Activated naive CD4-positive, alpha-beta T cell treated with anti-CD3 and anti-CD28 coated beads, Interleukin-2, amount 10 ng/mL, durations not matched to agents 7 days and 5 days (primary cell): Measurements from ENCODE around the gene DAP3.
"Not testable (repeated sequence)": the region's sequence is repeated elsewhere in the genome, so short reads cannot be mapped to it uniquely, and the experiment has no call there.

Experiments used
- CTCF ChIA-PET: fragments of 350-600 bp; sonication (Branson Sonifier 250); formaldehyde crosslinking; loops from one replicate; lab custom pipeline; 2021; ENCODE audit warnings: antibody characterized with exemption; lab: Charles Lee
- DNase-seq: peaks from one replicate; pipeline ENCODE4 v3.0.0-alpha.2; 2020
- H3K27ac Mint-ChIP-seq: one replicate; pipeline ENCODE4 v1.8.0; 2021; ENCODE audit warnings: mild to moderate bottlenecking, moderate library complexity, mixed read lengths
- H3K27me3 Mint-ChIP-seq: one replicate; pipeline ENCODE4 v1.8.0; 2021; ENCODE audit warnings: mild to moderate bottlenecking, mixed read lengths
- H3K36me3 Mint-ChIP-seq: one replicate; pipeline ENCODE4 v1.8.0; 2021; ENCODE audit warnings: mixed read lengths
- H3K4me1 Mint-ChIP-seq: one replicate; pipeline ENCODE4 v1.8.0; 2021; ENCODE audit warnings: mixed read lengths
- H3K4me3 Mint-ChIP-seq: one replicate; pipeline ENCODE4 v1.8.0; 2021; ENCODE audit warnings: mild to moderate bottlenecking, moderate library complexity, mixed read lengths
- H3K9me3 Mint-ChIP-seq: one replicate; pipeline ENCODE4 v1.8.0; 2021; ENCODE audit warnings: mixed read lengths

The DAP3 gene

DNA sequence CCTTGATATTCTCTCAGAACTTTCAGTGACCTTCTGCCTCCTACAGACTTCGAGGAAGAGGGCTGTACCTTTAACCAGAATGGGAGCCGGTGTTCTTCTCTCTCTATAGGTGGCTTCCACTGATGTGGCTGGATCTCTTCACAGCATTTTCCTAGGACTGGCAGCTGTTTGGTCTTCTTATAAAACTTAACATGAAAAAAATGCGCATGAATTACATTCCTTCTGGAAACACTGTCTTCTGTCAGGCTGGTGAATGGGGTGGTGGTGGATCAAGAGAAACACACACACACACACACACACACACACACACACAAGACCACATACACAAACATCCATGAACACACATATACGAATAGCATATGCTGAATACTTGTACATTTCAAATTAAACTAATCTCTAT lies 27.7 kb upstream of the DAP3 start:
- H3K27me3 Mint-ChIP-seq, H3K4me1 Mint-ChIP-seq, H3K27ac Mint-ChIP-seq, DNase-seq, H3K4me3 Mint-ChIP-seq, H3K9me3 Mint-ChIP-seq, CTCF ChIA-PET: not testable (repeated sequence)
- H3K36me3 Mint-ChIP-seq, result peaks cover 60% of the 10 kb centered on the region

DNA sequence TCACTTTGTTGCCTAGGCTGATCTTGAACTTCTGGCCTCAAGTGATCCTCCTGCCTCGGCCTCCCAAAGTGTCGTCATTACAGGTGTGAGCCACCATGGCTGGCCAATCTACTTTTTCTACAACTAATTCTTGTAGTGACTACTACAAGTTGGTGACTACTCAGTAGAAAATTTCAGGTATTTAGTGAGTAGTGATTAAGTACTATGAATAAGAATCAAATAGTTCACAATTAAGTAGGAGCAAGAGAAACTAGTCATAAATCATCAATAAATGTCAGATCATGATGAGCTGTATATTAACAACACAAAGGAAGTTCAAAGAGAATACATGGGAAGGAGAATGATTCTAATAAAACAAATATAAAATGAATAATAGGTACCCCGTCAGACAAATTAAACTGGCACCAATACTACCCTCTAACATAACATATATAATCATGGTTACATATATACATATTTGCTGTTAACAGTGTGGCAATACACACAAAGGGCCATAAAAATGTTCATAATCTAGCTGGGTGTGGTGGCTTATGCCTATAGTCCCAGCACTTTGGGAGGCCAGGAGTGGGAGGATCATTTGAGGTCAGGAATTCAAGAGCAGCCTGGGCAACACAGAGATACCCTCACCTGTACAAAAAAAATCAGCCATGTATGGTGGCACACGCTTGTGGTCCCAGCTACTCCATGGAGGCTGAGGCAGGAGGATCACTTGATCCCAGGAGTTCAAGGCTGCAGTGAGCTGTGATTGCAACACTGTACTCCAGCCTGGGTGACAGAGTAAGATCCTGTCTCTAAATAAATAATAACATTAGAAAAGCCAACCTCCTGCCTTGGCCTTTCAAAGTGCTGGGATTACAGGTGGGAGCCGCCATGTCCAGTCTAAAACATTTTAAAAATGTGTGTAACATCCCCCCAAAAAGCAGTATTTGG lies 19.4 kb upstream of the DAP3 start:
- H3K4me1 Mint-ChIP-seq, result no peaks in the 10 kb centered on the region
- CTCF ChIA-PET, result no interaction called here

DNA sequence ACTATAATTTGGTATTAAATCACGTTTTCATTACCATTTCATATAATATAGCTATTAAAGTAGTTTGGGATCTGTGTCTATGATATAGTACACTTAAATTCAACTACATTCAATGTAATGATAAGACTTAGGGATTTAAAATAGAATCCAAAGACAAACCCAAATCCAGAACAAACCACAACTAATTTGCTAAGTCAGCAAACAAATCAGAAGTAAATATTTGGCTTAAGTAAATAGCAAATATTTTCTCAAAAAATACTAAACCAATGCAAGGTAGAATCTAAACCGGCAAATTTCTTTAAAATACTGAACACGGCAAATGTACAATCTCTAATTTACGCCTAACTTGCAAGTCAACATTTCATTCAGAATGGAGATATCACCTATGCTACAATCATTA lies 17.1 kb upstream of the DAP3 start:
- DNase-seq, result no peak
- Mint-ChIP-seq H3K4me3 (no peak overlapping the region), H3K27me3 (no peaks in the 10 kb centered on the region), H3K36me3 (peaks cover 69% of the 10 kb centered on the region), H3K9me3 (no peaks in the 10 kb centered on the region), H3K4me1 (no peaks in the 10 kb centered on the region), H3K27ac (no peak overlapping the region)
- CTCF ChIA-PET, result no interaction called here

More for the DNA sequence above, 19.4 kb upstream of the DAP3 start:
- H3K27me3 Mint-ChIP-seq, result no peaks in the 10 kb centered on the region
- H3K9me3 Mint-ChIP-seq, result no peaks in the 10 kb centered on the region
- no peak overlapping the region for H3K27ac Mint-ChIP-seq
- H3K4me3 Mint-ChIP-seq, result no peak overlapping the region
- no peak for DNase-seq
- peaks cover 61% of the 10 kb centered on the region for H3K36me3 Mint-ChIP-seq

DNA sequence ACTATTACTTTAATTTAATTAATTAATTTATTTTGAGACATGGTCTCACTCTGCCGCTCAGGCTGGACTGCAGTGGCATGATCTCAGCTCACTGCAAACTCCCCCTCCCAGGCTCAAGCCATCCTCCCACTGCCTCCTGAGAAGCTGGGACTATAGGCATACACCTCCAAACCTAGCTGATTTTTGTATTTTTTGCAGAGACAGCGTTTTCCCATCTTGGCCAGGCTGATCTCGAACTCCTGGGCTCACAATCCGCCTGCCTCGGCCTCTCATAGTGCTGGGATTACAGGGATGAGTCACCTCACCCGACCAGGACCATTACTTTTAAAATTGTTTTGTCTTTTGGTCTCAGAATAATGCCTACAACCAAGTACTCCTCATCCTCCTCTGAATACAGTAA lies 15.9 kb upstream of the DAP3 start:
- H3K27ac Mint-ChIP-seq, result peak overlapping the region; percentile 42
- no peak for DNase-seq
- no peaks in the 10 kb centered on the region for H3K4me1 Mint-ChIP-seq
- no peaks in the 10 kb centered on the region for H3K9me3 Mint-ChIP-seq
- H3K36me3 Mint-ChIP-seq, result peaks cover 70% of the 10 kb centered on the region
- H3K27me3 Mint-ChIP-seq, result no peaks in the 10 kb centered on the region
- CTCF ChIA-PET, result no interaction called here
- H3K4me3 Mint-ChIP-seq, result no peak overlapping the region

DNA sequence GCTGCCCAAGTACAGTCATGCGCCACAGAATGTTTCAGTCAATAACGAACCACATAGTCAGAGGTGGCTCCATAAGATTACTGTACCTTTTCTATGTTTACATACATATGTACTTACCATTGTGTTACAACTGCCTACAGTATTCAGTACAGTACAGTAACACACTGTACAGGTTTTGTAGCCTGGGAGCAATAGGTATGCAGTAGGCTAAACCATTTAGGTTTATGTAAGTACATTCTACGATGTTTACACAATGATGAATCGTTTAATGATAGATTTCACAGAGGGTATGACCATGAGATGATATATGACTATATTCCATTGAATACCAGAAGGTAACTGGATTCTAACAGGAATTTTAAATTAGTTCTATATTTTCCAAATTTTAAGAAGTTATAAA lies 10.9 kb upstream of the DAP3 start:
- CTCF ChIA-PET, result no interaction called here
- Mint-ChIP-seq H3K4me1 (peaks cover 11% of the 10 kb centered on the region), H3K27ac (no peak overlapping the region), H3K36me3 (peaks cover 55% of the 10 kb centered on the region), H3K4me3 (no peak overlapping the region), H3K27me3 (no peaks in the 10 kb centered on the region), H3K9me3 (no peaks in the 10 kb centered on the region)
- no peak for DNase-seq

DNA sequence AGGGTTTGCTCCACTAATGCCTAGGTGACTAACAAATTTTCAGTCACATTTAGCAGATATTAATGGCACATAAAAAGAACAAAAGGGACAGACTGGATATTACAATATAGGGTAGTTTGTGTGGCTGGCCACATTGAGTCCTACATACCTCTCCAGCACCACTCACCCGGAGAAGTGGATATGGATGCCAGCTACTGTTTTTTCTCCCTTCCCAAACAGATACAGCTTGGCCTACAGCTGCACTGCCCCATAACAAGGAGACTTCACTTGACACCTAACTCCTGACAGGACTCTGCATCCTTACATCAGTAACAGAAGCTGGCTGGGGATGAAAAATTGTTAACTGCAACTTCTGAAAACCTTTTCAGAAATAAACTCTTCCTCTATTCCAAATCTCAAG lies 9.9 kb upstream of the DAP3 start:
- H3K9me3 Mint-ChIP-seq, H3K4me3 Mint-ChIP-seq, H3K27ac Mint-ChIP-seq, DNase-seq, CTCF ChIA-PET, H3K27me3 Mint-ChIP-seq: not testable (repeated sequence)
- H3K4me1 Mint-ChIP-seq, result peaks cover 18% of the 10 kb centered on the region
- H3K36me3 Mint-ChIP-seq, result peaks cover 59% of the 10 kb centered on the region

DNA sequence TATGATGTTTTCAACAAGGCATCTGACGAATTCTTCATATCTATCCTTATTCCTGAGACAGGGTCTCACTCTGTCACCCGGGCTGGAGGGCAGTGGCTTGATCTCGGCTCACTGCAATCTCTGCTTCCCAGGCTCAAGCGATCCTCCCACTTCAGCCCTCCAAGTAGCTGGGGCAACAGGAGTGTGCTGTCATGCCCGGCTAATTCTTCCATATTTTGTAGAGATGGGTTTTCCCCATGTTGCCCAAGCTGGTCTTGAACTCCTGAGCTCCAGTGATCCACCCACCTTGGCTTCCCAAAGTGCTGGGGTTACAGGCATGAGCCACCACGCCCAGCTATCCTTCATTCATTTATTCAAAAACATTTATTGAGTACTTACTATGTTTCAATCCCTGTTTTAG lies 8.4 kb upstream of the DAP3 start:
- H3K4me3 Mint-ChIP-seq, result no peak overlapping the region
- peaks cover 34% of the 10 kb centered on the region for H3K4me1 Mint-ChIP-seq
- no peak for DNase-seq
- no peaks in the 10 kb centered on the region for H3K27me3 Mint-ChIP-seq
- no peak overlapping the region for H3K27ac Mint-ChIP-seq
- CTCF ChIA-PET, result no interaction called here
- no peaks in the 10 kb centered on the region for H3K9me3 Mint-ChIP-seq
- H3K36me3 Mint-ChIP-seq, result peaks cover 61% of the 10 kb centered on the region

DNA sequence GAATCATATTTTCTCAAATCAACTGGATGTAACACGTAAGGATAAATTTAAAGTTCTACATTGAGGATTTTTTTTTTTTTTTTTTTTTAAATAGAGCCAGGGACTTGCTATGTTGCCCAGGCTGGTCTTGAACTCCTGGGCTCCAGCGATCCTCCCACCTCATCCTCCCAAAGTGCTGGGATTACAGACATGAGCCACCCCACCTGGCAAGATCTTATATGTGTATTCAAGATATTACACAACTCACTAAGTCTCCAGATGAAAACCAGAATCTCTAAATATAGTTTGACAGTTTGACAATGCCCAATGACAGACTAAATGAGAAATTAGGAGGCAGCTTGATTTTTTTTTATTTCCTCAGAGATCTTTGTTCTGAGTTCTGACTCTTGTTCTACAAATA lies 7.1 kb upstream of the DAP3 start:
- H3K9me3 Mint-ChIP-seq, result no peaks in the 10 kb centered on the region
- H3K4me1 Mint-ChIP-seq, result peaks cover 44% of the 10 kb centered on the region
- H3K4me3 Mint-ChIP-seq, result no peak overlapping the region
- no peak for DNase-seq
- no peaks in the 10 kb centered on the region for H3K27me3 Mint-ChIP-seq
- CTCF ChIA-PET, result interaction anchor here (0.7 kb wide), 1 partner anchor 303 kb away, joined by 4 read pairs; no protein-coding TSS in a partner anchor
- H3K36me3 Mint-ChIP-seq, result peaks cover 60% of the 10 kb centered on the region
- no peak overlapping the region for H3K27ac Mint-ChIP-seq

DNA sequence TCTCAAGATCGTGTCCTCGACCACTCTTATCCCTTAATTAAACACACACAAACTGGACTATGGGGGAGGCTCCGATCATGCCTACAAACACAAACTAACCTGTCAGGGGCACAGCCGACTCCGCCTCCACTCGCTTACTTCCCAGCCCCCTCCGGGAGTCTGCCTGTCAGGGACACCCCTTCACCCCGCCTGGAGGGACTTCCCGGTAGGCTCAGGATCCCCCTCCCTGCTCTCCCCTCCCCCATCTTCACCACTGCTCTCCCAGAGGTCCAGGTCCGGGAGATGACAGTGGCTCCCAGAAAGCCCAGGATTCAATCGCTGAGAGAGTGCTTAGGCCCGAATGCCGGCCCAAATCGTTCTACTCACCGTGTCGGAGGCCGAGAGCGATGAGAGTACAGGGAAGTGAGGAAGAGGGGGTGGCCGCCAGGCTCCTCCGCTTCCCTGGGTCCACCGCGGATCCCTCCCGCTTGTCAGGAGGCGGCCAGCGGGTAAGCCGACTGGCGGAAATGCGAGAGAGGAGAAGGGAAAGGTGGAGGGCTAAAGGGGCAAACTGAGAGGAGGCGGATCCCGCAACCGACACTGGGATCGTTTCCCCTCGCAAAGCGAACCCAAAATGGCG lies 1.1 kb upstream of the DAP3 start:
- DNase-seq, H3K27me3 Mint-ChIP-seq, CTCF ChIA-PET, H3K9me3 Mint-ChIP-seq: not testable (repeated sequence)
- Mint-ChIP-seq H3K4me1 (peaks cover 61% of the 10 kb centered on the region), H3K36me3 (peaks cover 53% of the 10 kb centered on the region), H3K4me3 (peak overlapping the region; percentile 97), H3K27ac (peak overlapping the region; percentile 97)

DNA sequence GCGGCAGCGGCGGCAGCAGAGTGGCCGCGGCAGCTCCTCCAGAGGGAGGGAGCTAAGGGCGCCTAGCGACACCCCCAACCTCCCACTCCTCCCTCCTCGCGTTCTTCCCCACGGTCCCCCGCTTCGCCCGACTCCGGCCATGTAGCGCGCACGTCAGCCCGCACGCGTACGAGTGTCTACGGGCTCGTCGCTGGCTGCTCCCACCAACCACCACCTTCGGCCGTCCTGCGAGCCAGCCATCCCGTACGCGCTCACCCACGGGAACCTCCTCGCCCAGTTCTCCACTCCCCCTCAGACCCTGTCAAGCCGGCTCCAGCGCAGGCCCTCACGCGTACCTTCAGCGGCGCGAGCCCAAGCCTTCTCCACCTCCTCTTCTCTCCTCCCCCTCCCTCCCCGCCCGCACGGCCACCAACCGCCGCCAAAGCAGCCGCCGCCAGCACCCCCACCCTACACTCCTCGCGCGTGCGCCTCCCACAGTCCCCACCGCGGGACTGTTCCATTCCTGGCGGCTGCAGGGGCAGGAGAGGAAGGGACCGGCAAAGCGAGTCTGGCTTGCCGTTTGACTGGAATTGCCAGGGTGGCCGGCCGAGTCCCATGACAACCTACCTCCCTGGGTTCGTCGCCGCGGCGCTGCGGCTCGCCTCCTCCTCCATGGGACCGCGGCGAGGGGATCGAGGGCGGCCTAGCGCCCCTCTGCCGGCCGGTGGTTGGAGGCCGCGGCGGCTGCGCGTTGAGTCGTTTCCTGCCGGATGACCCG lies 389 bp upstream of the DAP3 start, which contains the start of gene YY1AP1:
Gene YY1AP1 (minus strand): TSS at position 451 of the 757 bp plus-strand sequence. CDS start 8,338 bp downstream, outside the sequence.
- Mint-ChIP-seq H3K27me3 (peaks cover 7% of the 10 kb centered on the region), H3K4me3 (peak within 1 kb of the TSS; percentile 97), H3K4me1 (peaks cover 57% of the 10 kb centered on the region), H3K27ac (peak within 1 kb of the TSS; percentile 97), H3K9me3 (peaks cover 6% of the 10 kb centered on the region), H3K36me3 (peaks cover 56% of the 10 kb centered on the region)
- DNase-seq, result peak; percentile 92
- CTCF ChIA-PET, result no interaction called here

DNA sequence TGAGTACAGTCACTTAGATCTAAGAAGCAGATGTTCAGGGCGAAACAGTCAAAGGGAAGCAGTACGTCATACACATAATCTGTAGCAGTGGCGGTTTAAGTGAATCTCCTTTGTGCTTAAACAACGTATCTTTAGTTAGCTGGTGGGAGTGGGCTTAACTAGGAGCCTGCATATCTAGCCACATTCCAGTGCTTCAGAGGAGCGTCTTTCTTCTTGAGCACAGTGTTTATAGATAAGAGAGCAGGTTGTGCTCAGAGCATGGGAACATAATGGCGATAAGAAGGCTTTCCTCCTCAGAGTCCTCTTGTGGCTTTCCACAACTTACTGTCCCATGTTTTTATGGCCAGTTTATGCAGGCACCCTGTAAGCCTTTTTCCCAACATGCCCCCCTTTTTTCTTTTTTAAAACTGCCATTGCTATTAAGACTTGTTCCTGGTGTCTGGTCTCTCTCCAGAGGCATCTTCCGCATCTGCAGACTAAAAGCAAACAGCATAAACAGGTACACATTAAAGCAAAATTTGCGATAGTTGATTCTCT lies 3.2 kb downstream of the DAP3 start:
- peaks cover 46% of the 10 kb centered on the region for H3K4me1 Mint-ChIP-seq
- peaks cover 46% of the 10 kb centered on the region for H3K36me3 Mint-ChIP-seq
- H3K27me3 Mint-ChIP-seq, result peaks cover 7% of the 10 kb centered on the region
- no peak for DNase-seq
- peaks cover 6% of the 10 kb centered on the region for H3K9me3 Mint-ChIP-seq
- H3K27ac Mint-ChIP-seq, result no peak overlapping the region
- CTCF ChIA-PET, result no interaction called here
- H3K4me3 Mint-ChIP-seq, result no peak overlapping the region

DNA sequence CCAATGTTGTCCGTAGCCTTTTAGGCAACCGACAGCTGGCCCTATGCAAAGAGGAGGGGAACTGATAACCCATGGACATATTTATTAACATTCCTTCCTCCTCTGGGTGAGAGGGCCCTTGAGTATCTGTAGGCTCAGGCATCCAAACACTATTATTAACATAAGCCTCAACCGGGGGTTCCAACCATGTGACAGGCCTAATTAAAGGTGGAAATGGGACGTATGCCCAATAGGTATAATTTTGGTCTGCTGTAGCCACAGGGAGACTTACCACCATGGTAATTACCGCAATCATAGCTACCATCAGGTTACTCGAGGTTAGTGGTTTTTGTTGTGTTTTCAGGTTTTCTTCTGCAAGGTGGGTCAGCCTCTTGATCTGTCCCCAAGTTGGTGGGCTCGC lies 5.3 kb downstream of the DAP3 start:
- CTCF ChIA-PET, result no interaction called here
- Mint-ChIP-seq H3K9me3 (peaks cover 6% of the 10 kb centered on the region), H3K27me3 (no peaks in the 10 kb centered on the region), H3K4me1 (peaks cover 50% of the 10 kb centered on the region), H3K27ac (no peak overlapping the region), H3K4me3 (no peak overlapping the region), H3K36me3 (peaks cover 52% of the 10 kb centered on the region)
- no peak for DNase-seq

DNA sequence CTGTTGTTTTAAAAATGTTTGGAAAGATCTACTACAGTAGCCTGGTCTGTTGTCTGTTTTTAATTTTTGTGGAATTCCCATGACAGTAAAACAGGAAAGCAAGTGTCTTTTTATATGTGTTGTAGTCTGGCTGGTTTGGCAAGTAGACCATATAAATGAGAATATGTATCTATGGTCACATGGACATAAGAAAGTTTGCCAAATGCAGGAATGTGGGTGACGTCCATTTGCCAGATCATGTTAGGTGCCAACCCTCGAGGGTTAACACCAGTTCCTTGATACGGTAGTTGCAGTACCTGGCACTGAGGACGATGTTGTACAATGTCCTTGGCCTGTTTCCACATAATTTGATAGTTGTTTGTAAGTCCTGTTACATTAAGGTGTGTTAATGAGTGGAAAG lies 6.2 kb downstream of the DAP3 start:
- Mint-ChIP-seq H3K4me3 (no peak overlapping the region), H3K36me3 (peaks cover 49% of the 10 kb centered on the region)

DNA sequence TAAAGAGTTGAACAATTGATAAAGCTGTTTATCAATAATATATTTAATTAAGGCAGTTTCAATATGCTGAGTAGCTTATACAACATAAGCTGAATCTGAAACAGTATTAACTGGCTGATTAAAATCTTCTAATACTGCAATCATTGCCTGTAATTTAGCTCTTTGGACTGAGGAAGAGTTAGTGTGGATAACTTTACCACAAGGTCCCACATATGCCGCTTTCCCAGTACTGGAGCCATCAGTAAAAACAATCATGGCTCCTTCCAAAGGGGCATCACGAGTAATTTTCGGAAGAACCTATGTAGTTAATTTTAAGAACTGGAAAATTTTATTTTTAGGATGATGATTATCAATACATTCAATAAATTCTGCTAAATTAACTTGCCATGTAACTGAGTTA lies 6.7 kb downstream of the DAP3 start:
- H3K4me3 Mint-ChIP-seq, result no peak overlapping the region
- DNase-seq, result no peak
- H3K36me3 Mint-ChIP-seq, result peaks cover 47% of the 10 kb centered on the region
- H3K27ac Mint-ChIP-seq, result no peak overlapping the region
- H3K9me3 Mint-ChIP-seq, result peaks cover 6% of the 10 kb centered on the region
- no peaks in the 10 kb centered on the region for H3K27me3 Mint-ChIP-seq
- peaks cover 39% of the 10 kb centered on the region for H3K4me1 Mint-ChIP-seq
- CTCF ChIA-PET, result no interaction called here

More for the DNA sequence above, 6.2 kb downstream of the DAP3 start:
- DNase-seq, result no peak
- CTCF ChIA-PET, result no interaction called here
- peaks cover 42% of the 10 kb centered on the region for H3K4me1 Mint-ChIP-seq
- H3K9me3 Mint-ChIP-seq, result peaks cover 6% of the 10 kb centered on the region
- no peak overlapping the region for H3K27ac Mint-ChIP-seq
- H3K27me3 Mint-ChIP-seq, result no peaks in the 10 kb centered on the region
